IMR-90 (cell line): ENCODE results near the gene FADS1.

Experiments
- CTCF ChIP-seq: conservative IDR thresholded peaks from 2 replicates; pipeline ENCODE4 v1.5.1; 2012; ENCODE audit warnings: mild to moderate bottlenecking, low read depth, low read length, improper control_type of control experiment
- NFE2L2 ChIP-seq: fragments of 150-350 bp; IDR thresholded peaks from 2 replicates; pipeline ENCODE4 v1.6.1; 2016; ENCODE audit warnings: low read depth, mild to moderate bottlenecking, low read length
- POLR2A ChIP-seq: IDR thresholded peaks from 2 replicates; pipeline ENCODE4 v1.6.1; 2012; ENCODE audit warnings: mild to moderate bottlenecking, low read depth, low read length
- SMC3 ChIP-seq: fragments of 150-350 bp; IDR thresholded peaks from 2 replicates; pipeline ENCODE4 v1.6.1; 2016; ENCODE audit warnings: low read depth, mild to moderate bottlenecking, antibody characterized with exemption, low read length, moderate library complexity

GRCh38 chr11:61769946-61770683, 46.7 kb downstream of the FADS1 start:
- TF ChIP-seq CTCF (no peak), NFE2L2 (no peak), POLR2A (no peak), SMC3 (no peak)
